ENCODE data around the gene WHRN. TPM values are rescaled to one million over a fixed set of nuclear protein-coding genes. Genes with fewer than 3 reads are reported as not detected.

WHRN gene
- total and polyA plus RNA-seq, 2 of the 13 experiments (the other 11 are each of a cell fraction or from before 2014, with no cell fraction given), result 2.3 to 5.3 TPM

DNA sequence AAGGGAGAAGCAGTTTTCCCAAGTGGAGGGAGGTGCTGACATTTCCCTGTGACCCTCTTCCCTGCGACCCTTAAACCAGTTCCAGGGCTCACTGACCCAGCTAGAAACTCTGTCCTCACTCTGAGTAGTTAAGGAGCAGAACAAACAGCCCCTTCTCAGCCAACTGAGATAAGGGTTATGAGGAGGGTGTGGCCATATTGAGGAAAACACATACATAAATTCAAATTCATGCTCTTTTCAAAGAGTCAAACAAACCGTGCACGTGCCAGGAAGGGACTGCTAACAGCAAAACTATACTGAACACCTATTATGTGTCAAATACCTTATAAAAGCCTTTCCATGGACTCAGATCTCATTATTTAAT is 112.5 kb downstream of the WHRN start:
- no peaks in the 10 kb centered on the region for H3K27me3 ChIP-seq (ENCODE audit: control insufficient read depth in 1 of 2, insufficient read depth in 2 of 2, low read length in 2 of 2)
- BruUV-seq (replicated peaks), result no TSS peak
- H3K9ac ChIP-seq (ENCODE audit: insufficient read depth, low read depth, low read length), result no peak overlapping the region
- in situ Hi-C loops (cut with HindIII; ENCODE audit: extremely low pct_ligation_motif_present, low pct_unique_long_range_greater_than_20kb) (no loop called here), intact Hi-C loops (cut with micrococcal nuclease; ENCODE audit: unreplicated experiment) (no loop called here)
- ATAC-seq, result no peak
- no peak for FAIRE-seq
- ChIA-PET POLR2A (interaction anchor here (1.1 to 1.3 kb wide), 2 partner anchors 9 to 11 kb away, joined by 3 to 4 read pairs; no protein-coding TSS in a partner anchor), CTCF (ENCODE audit: low intra/inter-chr PET ratio, low total read pairs) (no interaction called here)
- no peaks in the 10 kb centered on the region for H3K9me3 ChIP-seq (ENCODE audit: low read length)
- H2AFZ ChIP-seq (ENCODE audit: low read length), result no peak overlapping the region
- H3K36me3 ChIP-seq (replicated peaks in 1 of 2; ENCODE audit: control insufficient read depth in 1 of 2, insufficient read depth in 2 of 2, low read length in 2 of 2), result no peaks in the 10 kb centered on the region
- no peak for DNase-seq (ENCODE audit: low spot score)
- H3K4me2 ChIP-seq (ENCODE audit: low read depth, low read length), result no peak overlapping the region
- no peak overlapping the region for H3K27ac ChIP-seq (ENCODE audit: extremely low read length, insufficient read depth, low read length)
- peaks cover 26% of the 10 kb centered on the region for H3K4me1 ChIP-seq (ENCODE audit: insufficient read depth, low read length)
- no peak overlapping the region for H3K4me3 ChIP-seq (replicated peaks in 1 of 3; ENCODE audit: insufficient read depth in 1 of 3, low read depth in 2 of 3, low read length in 3 of 3)
- TF ChIP-seq, protein P1, sequence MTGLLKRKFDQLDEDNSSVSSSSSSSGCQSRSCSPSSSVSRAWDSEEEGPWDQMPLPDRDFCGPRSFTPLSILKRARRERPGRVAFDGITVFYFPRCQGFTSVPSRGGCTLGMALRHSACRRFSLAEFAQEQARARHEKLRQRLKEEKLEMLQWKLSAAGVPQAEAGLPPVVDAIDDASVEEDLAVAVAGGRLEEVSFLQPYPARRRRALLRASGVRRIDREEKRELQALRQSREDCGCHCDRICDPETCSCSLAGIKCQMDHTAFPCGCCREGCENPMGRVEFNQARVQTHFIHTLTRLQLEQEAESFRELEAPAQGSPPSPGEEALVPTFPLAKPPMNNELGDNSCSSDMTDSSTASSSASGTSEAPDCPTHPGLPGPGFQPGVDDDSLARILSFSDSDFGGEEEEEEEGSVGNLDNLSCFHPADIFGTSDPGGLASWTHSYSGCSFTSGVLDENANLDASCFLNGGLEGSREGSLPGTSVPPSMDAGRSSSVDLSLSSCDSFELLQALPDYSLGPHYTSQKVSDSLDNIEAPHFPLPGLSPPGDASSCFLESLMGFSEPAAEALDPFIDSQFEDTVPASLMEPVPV (CRISPR knock-in tag; IDR thresholded peaks at IDR 0.05), result no peak
- TF ChIP-seq, protein P2, sequence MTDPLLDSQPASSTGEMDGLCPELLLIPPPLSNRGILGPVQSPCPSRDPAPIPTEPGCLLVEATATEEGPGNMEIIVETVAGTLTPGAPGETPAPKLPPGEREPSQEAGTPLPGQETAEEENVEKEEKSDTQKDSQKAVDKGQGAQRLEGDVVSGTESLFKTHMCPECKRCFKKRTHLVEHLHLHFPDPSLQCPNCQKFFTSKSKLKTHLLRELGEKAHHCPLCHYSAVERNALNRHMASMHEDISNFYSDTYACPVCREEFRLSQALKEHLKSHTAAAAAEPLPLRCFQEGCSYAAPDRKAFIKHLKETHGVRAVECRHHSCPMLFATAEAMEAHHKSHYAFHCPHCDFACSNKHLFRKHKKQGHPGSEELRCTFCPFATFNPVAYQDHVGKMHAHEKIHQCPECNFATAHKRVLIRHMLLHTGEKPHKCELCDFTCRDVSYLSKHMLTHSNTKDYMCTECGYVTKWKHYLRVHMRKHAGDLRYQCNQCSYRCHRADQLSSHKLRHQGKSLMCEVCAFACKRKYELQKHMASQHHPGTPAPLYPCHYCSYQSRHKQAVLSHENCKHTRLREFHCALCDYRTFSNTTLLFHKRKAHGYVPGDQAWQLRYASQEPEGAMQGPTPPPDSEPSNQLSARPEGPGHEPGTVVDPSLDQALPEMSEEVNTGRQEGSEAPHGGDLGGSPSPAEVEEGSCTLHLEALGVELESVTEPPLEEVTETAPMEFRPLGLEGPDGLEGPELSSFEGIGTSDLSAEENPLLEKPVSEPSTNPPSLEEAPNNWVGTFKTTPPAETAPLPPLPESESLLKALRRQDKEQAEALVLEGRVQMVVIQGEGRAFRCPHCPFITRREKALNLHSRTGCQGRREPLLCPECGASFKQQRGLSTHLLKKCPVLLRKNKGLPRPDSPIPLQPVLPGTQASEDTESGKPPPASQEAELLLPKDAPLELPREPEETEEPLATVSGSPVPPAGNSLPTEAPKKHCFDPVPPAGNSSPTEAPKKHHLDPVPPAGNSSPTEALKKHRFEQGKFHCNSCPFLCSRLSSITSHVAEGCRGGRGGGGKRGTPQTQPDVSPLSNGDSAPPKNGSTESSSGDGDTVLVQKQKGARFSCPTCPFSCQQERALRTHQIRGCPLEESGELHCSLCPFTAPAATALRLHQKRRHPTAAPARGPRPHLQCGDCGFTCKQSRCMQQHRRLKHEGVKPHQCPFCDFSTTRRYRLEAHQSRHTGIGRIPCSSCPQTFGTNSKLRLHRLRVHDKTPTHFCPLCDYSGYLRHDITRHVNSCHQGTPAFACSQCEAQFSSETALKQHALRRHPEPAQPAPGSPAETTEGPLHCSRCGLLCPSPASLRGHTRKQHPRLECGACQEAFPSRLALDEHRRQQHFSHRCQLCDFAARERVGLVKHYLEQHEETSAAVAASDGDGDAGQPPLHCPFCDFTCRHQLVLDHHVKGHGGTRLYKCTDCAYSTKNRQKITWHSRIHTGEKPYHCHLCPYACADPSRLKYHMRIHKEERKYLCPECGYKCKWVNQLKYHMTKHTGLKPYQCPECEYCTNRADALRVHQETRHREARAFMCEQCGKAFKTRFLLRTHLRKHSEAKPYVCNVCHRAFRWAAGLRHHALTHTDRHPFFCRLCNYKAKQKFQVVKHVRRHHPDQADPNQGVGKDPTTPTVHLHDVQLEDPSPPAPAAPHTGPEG (CRISPR knock-in tag; IDR thresholded peaks at IDR 0.05), result no peak
- no peak for TF ChIP-seq FOXM1 (CRISPR knock-in tag; IDR thresholded peaks at IDR 0.05)
- no peak for TF ChIP-seq HNRNPUL1 (IDR thresholded peaks at IDR 0.05; ENCODE audit: low read depth, low read length)
- TF ChIP-seq ZNF251 (CRISPR knock-in tag; IDR thresholded peaks at IDR 0.05), result no peak
- 74% methylated on average over 3 of the region's 3 CpGs for WGBS (ENCODE audit: low lambda C conversion rate)
- no peaks in the 10 kb centered on the region for H4K20me1 ChIP-seq (ENCODE audit: insufficient read depth, low read length)
- no peaks in the 10 kb centered on the region for H3K79me2 ChIP-seq (ENCODE audit: insufficient read depth, low read length)

All from HepG2 (cell line).